Right cardiac atrium (tissue), 5 donors: ENCODE data around the gene GATAD2B. TPM values are rescaled to one million over a fixed set of nuclear protein-coding genes. Genes with fewer than 3 reads are reported as not detected.

Experiments used
- ATAC-seq, 2 donors: fragments of 200-7000 bp; cut with Tn5 transposase; one replicate each; pipeline versions ENCODE4 v1.8.0 to v1.9.1; 2020; ENCODE audit warnings: moderate library complexity in 2 of 2, mild to moderate bottlenecking in 1 of 2
- DNase-seq, 3 donors: peaks; one replicate each; pipeline ENCODE4 v3.0.0-alpha.2; 2020
- H3K27ac ChIP-seq: one replicate; pipeline ENCODE4 v1.5.1; 2013; ENCODE audit warnings: mild to moderate bottlenecking, low read length, control low read depth, moderate library complexity
- H3K27me3 ChIP-seq: one replicate; pipeline ENCODE4 v1.6.1; 2013; ENCODE audit not compliant: control insufficient read depth, insufficient read depth
- H3K4me1 ChIP-seq: one replicate; pipeline ENCODE4 v1.6.1; 2013; ENCODE audit warnings: low read length; ENCODE audit not compliant: control insufficient read depth, insufficient read depth
- H3K4me3 ChIP-seq: one replicate; pipeline ENCODE4 v1.5.1; 2013; ENCODE audit warnings: low read length, control low read depth
- H3K9me3 ChIP-seq: one replicate; pipeline ENCODE4 v1.6.1; 2013; ENCODE audit warnings: low read length; ENCODE audit not compliant: control insufficient read depth
- WGBS: extraction: QIAGEN DNeasy Blood & Tissue Kit; methylation state at CpG from one replicate; pipeline ENCODE4 v1.1.7; 2013; 5-methylcytosine and 5-hydroxymethylcytosine counted together
- intact Hi-C, 4 donors: fragments of 100-400 bp; cut with DNase I; formaldehyde crosslinking; loops; one replicate each; pipeline versions ENCODE4 v1.11.0 to v1.14.0; 2022 to 2023
- polyA plus RNA-seq: library from polyadenylated mRNA; stranded (reverse); fragments of 200-250 nt; gene quantifications from one replicate; pipeline ENCODE4 v1.2.3, GENCODE V29; 2013
- total RNA-seq, 4 donors: library from RNA; stranded (reverse); fragmentation: NEBNext Ultra II Directional; extraction: Animal tissue kit (Norgen Biotek cat#: 25700); gene quantifications; one replicate each; pipeline ENCODE4 v1.2.1, GENCODE V29; 2021
- donor health status: healthy with polysubstance abuse.
- donor health status: DM: no; HTN: yes; CAD: no.
- donor health status: DM: no; HTN: no; CAD: no.
- donor health status: DM: no; HTN: yes; CAD: no; lungs with severe emphysema.
- donor health status: DM: yes; HTN: yes; CAD: no.

Gene GATAD2B
- total and polyA plus RNA-seq, 5 donors: 7.2 to 50.1 (median 42.2) TPM

GRCh38 chr1:153801786-153802697, 120.7 kb downstream of the GATAD2B start:
- 87% methylated on average over 7 of the region's 7 CpGs for WGBS

GRCh38 chr1:153801028-153801625, 121.6 kb downstream of the GATAD2B start:
- H3K4me3 ChIP-seq: no peak overlapping the region
- DNase-seq (peak in 1 of 3 donors; percentile 20), ATAC-seq (no peak)
- no peaks in the 10 kb centered on the region for H3K27me3 ChIP-seq
- no peaks in the 10 kb centered on the region for H3K9me3 ChIP-seq
- H3K4me1 ChIP-seq: peaks cover 4% of the 10 kb centered on the region
- intact Hi-C loops: no loop called here
- H3K27ac ChIP-seq: no peak overlapping the region
- WGBS: 95% methylated on average over 6 of the region's 6 CpGs

More at GRCh38 chr1:153801786-153802697, 120.7 kb downstream of the GATAD2B start:
- intact Hi-C loops: no loop called here
- DNase-seq (peak in 1 of 3 donors; percentile 16), ATAC-seq (no peak)
- H3K4me1 ChIP-seq: peaks cover 4% of the 10 kb centered on the region
- no peak overlapping the region for H3K4me3 ChIP-seq
- no peaks in the 10 kb centered on the region for H3K9me3 ChIP-seq
- no peaks in the 10 kb centered on the region for H3K27me3 ChIP-seq
- H3K27ac ChIP-seq: no peak overlapping the region

DNA sequence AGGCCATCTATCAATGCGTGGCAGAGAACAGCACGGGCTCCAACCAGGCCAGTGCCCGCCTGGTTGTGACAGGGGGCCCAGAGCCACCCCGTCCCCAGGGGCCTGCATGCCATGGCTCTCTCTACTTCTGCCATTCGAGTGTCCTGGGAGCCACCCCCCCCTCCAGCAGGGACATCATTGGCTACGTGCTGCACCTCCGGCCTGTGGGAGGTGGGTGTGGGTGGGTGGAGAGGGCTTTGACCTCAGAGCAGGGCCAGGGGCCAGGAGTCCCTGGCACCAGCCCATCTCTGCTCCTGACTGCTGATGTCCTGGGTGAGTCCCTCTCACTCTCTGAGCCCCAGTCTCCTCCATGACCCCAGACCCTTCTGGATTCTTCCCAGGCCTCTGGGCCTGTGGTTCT, 122.3 kb downstream of the GATAD2B start:
- Histone ChIP-seq H3K27me3 (no peaks in the 10 kb centered on the region), H3K9me3 (no peaks in the 10 kb centered on the region), H3K4me3 (no peak overlapping the region), H3K4me1 (peaks cover 4% of the 10 kb centered on the region), H3K27ac (no peak overlapping the region)
- ATAC-seq (no peak), DNase-seq (peak in 1 of 3 donors; percentile 48)
- intact Hi-C loops: no loop called here
- WGBS: 74% methylated on average over 7 of the region's 7 CpGs

- intact Hi-C loops: loop anchor here in 3 of 4 donors (5.0 to 10.0 kb wide), 3 partner anchors 125 to 187 kb away; partner anchors contain the start of genes RAB13 (in 2 of the 3) and GATAD2B (in 1 of the 3)
- H3K4me3 ChIP-seq: no peak overlapping the region
- WGBS: 90% methylated on average over 27 of the region's 27 CpGs
- H3K4me1 ChIP-seq: peaks cover 4% of the 10 kb centered on the region
- H3K27ac ChIP-seq: no peak overlapping the region
- H3K9me3 ChIP-seq: no peaks in the 10 kb centered on the region
- DNase-seq: peak in 1 of 3 donors; percentile 25
- no peaks in the 10 kb centered on the region for H3K27me3 ChIP-seq
- no peak for ATAC-seq
Measured at GRCh38 chr1:153799566-153800465, 123.0 kb downstream of the GATAD2B start.

DNA sequence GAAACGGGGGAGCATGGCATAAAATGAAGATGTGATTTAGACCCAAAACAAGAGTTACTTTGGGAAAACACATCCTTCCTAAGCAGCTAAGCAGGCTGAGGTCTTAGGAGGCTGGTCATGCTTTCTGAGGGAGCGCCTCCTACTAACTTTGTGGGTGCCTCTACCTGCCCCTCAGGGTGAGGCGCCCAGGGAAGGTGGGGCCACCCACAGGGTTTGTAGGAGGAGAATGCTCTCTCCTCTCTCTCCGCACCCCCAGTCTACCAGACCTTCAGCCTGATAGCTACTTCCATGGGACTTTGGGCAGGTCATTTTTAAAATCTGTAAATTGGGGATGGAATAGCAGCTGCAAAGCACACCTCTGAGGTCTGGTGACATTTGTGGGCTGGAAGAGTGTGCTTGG, 123.8 kb downstream of the GATAD2B start:
- Histone ChIP-seq H3K27me3 (no peaks in the 10 kb centered on the region), H3K9me3 (no peaks in the 10 kb centered on the region), H3K4me1 (peaks cover 4% of the 10 kb centered on the region), H3K27ac (no peak overlapping the region), H3K4me3 (no peak overlapping the region)
- DNase-seq: no peak
- WGBS: 89% methylated on average over 4 of the region's 4 CpGs
- intact Hi-C loops: loop anchor here in 3 of 4 donors (5.0 to 10.0 kb wide), 3 partner anchors 126 to 188 kb away; partner anchors contain the start of genes RAB13 (in 2 of the 3) and GATAD2B (in 1 of the 3)
- ATAC-seq: no peak

DNA sequence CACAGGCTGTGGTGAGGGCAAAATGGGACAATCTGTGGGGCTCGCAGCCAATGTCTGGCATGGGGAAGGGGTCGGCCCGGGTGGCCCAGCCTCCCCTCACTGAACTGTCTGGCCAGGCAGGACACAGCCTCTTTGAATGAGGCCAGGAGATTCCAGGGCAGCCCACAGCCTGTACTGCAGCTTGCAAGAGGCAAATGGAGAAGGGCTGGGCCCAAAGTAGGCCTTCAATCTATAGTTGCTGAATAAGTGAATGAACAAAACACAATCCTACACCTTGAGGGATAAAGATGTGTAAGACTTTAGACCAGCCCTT, 124.3 kb downstream of the GATAD2B start:
- intact Hi-C loops: loop anchor here in 3 of 4 donors (5.0 to 10.0 kb wide), 3 partner anchors 126 to 189 kb away; partner anchors contain the start of genes RAB13 (in 2 of the 3) and GATAD2B (in 1 of the 3)
- WGBS: 71% methylated on average over 3 of the region's 3 CpGs
- H3K27ac ChIP-seq: no peak overlapping the region
- H3K4me3 ChIP-seq: no peak overlapping the region
- no peaks in the 10 kb centered on the region for H3K27me3 ChIP-seq
- H3K4me1 ChIP-seq: peaks cover under 1% of the 10 kb centered on the region
- DNase-seq (peak in 1 of 3 donors; percentile 15), ATAC-seq (no peak)
- H3K9me3 ChIP-seq: no peaks in the 10 kb centered on the region

DNA sequence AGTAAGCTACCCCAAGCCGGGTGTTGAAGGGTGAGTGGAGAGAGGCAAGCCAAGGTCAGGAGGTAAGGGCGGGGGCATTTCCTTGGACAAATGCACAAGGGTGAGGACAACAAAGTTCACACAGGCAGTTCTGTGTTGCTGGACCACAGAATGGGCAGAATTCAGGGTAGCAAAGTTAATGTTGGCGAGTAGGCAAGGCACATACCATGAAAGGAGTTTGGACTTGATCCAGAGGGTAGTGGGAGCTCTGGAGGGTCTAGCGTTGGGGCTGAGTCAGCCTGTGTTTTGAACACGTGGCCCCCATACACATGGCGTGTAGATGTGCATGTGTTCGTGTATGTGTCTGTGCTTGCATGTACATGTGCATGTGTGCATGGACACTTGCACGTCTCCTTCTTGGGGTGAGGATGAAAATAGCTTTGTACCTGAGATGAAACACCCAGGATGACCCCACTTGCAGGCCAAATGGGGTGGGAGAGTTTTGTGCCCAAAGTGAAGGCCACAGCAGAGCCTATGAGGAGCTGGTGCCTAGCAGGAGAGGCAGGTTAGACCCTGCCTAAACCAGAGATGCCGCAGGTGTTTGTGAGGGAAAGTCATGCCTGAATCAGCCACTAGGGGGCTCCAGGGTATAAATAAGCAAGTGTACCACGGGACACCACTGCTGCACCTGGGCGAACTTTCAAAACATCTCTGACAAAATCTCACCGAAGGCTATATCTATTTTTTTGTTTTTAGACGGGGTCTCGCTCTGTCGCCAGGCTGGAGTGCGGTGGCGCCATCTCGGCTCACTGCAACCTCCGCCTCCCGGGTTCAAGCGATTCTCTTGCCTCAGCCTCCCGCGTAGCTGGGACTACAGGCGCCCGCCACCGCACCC, 125.7 kb downstream of the GATAD2B start:
- no peaks in the 10 kb centered on the region for H3K9me3 ChIP-seq
- ATAC-seq: peak; percentile 43 to 47
- no peaks in the 10 kb centered on the region for H3K27me3 ChIP-seq
- H3K27ac ChIP-seq: no peak overlapping the region
- intact Hi-C loops: loop anchor here (2.0 to 10.0 kb wide), 4 partner anchors 128 to 190 kb away; partner anchors contain the start of genes RAB13 (in 4 of the 4) and GATAD2B (in 1 of the 4)
- peak; percentile 75 to 91 (median 79) for DNase-seq
- no peaks in the 10 kb centered on the region for H3K4me1 ChIP-seq
- no peak overlapping the region for H3K4me3 ChIP-seq
- WGBS: 60% methylated on average over 26 of the region's 26 CpGs

DNA sequence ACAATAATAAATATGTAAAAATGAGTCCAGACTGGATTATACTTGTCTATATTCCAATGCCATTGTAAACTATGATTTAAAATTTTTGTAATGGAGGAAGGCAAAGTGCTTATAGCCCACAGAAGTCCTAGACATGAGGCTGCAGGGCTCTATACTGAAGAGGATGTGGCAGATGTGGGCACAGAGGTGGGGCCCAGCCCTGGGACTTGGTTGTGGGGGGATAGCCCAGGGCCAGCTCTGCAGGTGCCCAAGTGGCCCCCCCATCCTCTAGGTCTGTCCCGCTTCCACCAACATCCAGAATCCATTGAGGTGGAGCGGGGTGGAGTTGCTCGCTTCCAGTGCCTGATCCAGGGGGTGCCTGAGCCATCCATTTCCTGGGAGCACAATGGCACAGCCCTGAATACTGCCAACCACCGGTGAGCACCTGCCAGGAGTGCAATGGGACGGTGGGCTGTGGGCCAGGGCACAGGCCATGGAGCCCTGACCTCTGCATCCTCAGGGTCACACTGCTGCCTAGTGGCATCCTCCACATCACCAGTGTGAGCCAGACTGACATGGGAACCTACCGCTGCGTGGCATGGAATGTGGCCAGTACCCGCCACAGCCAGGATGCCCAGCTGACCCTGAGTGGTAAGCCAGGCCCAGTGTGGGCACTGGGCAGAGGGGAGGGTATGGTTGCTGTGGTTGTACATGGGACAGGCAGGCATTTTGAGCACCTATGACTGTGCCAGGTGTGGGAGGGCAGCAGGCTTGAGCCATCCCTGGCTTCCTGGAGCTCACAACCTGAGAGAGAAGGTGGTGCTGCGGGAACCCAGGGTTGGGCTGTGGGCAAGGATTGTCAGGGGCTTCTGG, 126.6 kb downstream of the GATAD2B start:
- H3K4me1 ChIP-seq: no peaks in the 10 kb centered on the region
- intact Hi-C loops: loop anchor here (2.0 to 10.0 kb wide), 4 partner anchors 129 to 191 kb away; partner anchors contain the start of genes RAB13 (in 4 of the 4) and GATAD2B (in 1 of the 4)
- no peaks in the 10 kb centered on the region for H3K9me3 ChIP-seq
- no peak overlapping the region for H3K4me3 ChIP-seq
- no peak overlapping the region for H3K27ac ChIP-seq
- ATAC-seq: no peak
- 89% methylated on average over 9 of the region's 9 CpGs for WGBS
- no peaks in the 10 kb centered on the region for H3K27me3 ChIP-seq
- DNase-seq: peak in 1 of 3 donors; percentile 32

DNA sequence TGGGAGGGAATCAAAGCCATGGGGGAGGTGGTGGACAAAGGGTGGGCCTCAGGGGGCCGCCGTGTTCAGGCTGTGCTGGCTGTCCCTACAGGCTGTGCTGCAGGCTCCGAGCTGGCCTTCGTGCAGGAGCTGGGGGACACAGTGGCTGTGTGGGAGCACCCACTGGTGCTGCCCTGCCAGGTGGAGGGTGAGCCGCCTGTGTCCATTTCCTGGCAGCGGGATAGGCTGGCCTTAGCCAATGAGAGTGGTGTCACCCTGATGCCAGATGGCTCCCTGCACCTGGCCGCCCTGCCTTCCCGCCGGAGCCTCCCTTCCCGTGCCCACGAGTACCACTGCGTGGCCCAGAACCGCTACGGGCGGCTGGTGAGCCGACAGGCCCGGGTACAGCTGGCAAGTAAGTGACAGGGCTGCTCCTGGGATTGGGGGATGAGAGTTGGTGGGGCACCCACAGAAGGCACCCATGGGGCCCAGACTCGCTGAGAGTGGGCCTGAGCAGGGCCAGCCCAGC, 127.4 kb downstream of the GATAD2B start:
- DNase-seq: peak in 1 of 3 donors; percentile 62
- no peaks in the 10 kb centered on the region for H3K27me3 ChIP-seq
- H3K4me3 ChIP-seq: no peak overlapping the region
- WGBS: 79% methylated on average over 18 of the region's 18 CpGs
- intact Hi-C loops: loop anchor here in 3 of 4 donors (5.0 to 10.0 kb wide), 3 partner anchors 129 to 192 kb away; partner anchors contain the start of genes RAB13 (in 2 of the 3) and GATAD2B (in 1 of the 3)
- H3K9me3 ChIP-seq: no peaks in the 10 kb centered on the region
- no peaks in the 10 kb centered on the region for H3K4me1 ChIP-seq
- no peak for ATAC-seq
- no peak overlapping the region for H3K27ac ChIP-seq
